Activated CD4-positive, alpha-beta T cell treated with anti-CD3 and anti-CD28 coated beads, Interleukin-10, Interleukin-2, amounts not matched to agents 100 ng/mL and 50 ng/mL, durations not matched to agents 16 hours and 8 hours (primary cell): ENCODE results near the gene SLIT1.
"Not testable (repeated sequence)": the region's sequence is repeated elsewhere in the genome, so short reads cannot be mapped to it uniquely, and the experiment has no call there.

ENCODE experiments used
- DNase-seq: peaks from one replicate; pipeline ENCODE4 v3.0.0-alpha.2; 2020

The SLIT1 gene

DNA sequence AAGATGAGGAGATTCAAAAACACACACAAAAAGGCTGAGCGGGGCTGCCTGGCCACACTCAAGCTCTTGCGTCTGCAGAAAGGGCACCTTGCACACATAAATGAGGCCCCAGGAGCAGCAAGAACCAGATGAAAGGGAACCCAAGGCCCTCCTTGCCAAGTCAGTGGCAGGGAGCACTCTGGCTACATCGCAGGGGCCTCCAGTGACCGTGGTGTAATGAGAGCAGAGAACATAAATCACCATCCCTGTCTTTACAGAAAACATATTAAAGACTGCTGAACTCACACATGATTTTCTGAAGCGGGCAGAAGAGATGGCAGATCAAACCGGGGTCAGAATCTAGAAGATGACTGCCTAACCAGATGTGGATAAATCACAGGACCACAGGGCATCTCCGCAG, 80.5 kb downstream of the SLIT1 start:
- no peak for DNase-seq

DNA sequence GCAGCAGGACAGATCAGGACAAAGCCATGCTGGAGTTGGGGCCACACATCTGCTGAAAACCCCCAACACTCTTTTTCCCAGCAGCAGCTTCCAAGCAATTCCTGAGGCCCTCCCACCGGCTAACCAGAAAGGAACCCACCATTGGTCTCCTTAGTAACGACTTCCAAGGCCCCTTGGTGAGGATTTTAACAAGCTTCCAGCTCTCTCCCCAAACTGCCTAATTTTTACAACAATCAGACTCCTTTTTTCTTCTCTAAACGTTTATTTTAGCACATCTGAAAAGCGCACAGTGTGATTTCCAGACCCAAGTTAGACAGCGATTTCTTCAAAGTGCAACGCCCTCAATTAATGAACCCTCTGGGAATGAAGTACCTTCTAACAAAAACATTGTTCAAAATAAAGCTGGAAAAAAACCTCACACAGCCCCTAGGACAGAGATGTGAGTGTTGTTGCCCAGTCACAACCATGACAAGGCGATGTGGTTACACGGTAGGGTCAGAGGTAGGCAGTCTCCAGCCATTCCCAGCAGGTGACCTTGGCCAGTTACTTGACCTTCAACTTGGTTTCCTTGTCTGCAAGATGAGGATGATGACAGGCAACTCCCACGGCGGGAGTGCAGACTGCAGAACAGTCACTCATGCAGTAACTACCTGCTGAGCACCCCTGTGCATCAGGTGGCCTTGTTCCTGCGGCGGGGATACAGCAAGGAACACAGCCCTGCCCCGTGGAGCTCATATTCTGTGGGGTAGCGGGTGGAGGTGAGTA, 82.3 kb downstream of the SLIT1 start:
- no peak for DNase-seq

DNA sequence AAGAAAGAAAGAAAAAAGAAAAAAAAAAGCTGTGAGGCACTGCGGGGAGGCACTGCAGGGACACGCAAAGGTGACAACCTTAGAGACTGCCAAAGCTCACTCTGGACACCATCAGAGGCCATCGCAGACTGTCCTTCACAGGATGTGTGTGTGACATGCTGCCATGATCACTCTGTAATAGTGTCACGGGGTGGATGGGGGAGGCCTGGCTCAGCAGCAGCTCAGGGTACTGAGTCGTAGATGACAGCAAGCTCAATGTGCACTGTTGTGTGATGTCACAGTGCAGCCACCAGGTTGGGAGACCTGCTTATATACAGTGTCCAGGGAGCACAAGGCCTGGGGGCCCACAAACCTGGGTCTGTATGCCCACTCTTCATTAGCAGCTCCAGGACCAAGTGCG, 83.3 kb downstream of the SLIT1 start:
- DNase-seq: no peak

DNA sequence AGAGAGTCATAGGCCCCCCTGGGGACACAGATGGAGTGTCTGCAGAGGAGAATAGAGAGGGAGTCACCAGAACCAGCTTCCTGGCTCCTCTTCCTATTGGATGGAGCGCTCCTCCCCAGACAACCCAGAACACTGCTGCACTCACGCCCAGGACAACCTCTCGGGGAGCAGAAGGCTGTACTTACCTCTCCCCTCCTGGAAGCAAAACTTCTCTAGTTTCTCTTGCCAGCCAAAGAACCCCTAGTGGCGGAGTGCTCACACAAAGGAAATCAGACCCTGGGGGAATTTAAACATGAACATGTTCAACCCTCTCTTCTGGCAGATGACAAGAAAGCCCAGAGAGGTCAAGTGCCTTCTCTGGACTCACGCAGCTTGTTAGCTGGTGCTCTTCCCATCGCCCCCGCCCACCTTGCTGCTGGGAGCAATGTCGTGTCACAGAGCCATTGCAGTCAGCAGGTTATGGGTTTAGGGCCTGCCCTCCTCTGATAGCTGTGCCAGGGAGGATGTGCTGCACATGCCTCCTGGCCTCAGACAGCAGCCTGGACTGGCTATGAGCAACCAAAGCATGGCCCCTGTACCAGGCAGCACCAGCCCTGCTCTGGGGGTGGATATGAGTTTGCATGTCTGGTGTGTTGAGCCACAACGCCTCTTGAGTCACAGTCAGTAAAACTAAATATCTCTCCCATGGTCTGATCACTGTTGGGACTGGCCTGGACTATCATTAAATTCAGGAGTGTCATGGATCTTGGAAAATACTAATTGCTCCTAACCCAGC, 84.4 kb downstream of the SLIT1 start:
- DNase-seq: no peak

DNA sequence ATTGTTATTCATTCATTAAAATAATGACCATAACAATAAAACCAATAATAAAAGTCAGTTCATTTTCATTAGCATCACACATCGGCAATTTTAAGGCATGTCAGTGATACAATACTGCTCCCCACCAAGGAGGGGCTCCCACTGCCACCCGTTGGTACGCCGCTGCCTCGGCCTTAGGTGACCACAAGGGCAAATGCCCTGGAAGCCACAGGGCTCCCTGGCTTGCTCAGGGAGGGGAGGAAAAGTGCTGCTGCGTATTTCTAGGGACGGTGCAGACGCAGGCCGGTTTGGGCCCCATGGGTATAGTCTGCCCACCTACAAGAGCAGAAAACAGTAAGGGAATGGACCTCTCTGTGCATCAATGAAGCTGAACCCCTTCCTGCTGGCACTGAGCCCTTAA, 85.1 kb downstream of the SLIT1 start:
- no peak for DNase-seq

DNA sequence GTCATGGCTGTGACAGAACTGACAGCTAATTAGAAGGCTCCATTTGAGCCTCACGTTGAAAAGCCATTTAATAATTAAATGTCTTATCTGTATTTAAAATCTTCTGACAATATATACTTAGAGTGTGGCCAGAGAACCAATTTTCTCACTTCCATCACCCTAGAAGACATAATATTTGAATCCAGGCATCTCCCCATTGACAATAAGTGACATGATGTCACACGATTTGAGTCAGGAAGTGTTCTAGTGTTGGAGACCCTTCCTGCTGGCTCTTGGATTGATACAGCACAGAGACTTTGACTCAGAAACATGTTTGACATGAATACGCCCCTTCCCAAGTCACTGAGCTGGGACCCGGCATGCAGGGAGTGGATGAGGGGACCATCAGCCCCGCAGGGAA, 85.9 kb downstream of the SLIT1 start:
- no peak for DNase-seq

DNA sequence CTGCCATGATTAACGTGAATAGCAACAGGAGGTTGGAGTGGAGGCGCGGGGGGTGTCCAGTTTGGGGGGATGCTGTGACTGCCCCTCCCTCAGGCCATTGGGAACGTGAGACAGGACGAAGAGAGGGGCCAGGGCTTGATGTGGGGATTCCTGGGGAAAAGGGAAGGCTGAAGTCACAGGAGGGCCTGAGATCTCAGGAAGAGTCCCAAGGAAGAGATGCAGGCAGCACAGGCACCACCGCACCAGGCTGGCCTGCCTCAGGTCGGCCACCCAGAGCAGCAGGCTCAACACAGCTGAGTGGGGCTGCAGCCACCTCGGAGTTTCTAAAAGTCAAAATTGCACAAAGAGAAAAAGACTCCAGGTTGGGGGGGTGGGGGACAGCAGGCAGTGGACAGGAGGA, 86.7 kb downstream of the SLIT1 start:
- no peak for DNase-seq

DNA sequence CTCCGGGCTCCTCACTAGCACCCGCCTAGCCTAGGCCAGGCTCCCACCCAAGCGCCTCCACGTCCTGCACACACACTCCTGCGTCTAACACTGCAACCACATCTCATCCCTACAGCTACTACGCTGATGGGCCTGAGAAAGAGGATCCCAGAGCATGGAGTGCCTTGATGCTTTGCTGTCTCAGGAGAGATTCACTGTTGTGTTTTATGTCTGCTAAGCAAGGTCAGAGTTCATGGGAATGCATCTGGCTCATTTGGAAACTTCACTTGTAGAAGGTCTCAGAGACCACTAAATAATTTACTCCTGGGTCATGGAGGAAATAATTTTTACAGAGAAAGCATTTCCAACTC, 88.7 kb downstream of the SLIT1 start:
- no peak for DNase-seq

DNA sequence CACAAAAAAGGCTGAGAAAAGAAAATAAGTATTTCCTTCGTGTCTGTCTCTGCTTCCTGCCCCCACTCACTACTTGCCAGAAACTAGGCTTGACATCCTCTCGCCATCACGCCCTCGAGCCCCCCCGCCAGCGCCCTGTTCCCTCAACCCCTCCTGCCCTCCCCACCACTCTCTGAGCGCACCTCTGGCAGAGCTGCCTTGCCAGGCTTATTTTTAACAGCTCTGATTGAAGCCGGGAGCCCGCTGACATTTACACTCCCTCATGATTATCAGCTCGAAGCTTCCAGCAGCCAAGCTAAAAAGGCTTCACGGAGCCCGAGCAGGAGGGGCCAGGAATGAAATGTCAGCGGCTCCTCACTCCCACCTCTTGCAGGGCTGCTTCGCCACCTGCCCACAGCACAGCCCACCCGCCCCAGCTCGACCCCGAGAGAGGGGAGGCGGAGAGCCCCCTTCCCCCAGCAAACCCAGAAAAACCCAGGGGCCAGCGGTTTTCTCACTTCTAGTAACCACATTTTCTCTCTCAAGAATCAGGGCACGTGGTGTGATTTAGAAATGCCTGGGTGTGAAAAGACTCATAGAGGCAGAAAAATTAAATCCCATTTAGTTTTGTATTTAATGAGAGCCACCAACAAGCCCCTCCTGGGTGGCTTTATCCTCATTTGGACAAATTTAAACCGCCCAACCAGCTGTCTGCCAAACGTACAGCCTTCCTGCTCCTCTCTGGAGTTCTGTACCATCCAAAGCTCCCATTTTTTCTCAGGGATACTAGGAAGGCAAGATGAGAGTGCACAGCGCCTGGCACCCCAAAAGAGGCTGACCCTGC, 89.3 kb downstream of the SLIT1 start:
- peak; percentile 25 for DNase-seq

DNA sequence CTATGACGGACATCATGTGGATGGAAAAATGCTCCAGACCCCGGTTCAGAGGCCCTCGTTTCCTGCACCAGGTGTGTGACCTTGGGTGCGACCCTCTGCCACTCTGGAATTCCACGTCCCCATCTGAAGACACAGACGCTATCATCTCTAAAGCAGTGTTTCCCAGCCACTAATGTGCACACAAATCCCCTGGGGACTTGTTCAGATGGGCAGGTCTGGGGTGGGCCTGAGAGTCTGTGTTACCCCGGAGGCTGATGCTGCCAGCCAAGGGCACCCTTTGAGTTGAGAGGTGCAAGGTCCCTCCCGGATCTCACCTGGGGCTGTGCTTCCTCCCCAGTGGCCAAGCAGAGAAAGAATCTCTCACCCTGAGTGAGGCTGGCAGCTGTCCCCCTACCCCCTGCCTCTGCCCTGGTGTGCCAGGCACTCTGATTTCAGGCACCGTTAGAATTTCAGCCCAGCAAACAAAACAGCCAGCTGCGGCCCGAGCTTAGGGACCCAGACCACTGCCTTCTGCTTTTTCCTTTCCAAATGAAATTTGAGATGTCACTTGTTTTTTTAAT, 90.0 kb downstream of the SLIT1 start:
- DNase-seq: no peak

DNA sequence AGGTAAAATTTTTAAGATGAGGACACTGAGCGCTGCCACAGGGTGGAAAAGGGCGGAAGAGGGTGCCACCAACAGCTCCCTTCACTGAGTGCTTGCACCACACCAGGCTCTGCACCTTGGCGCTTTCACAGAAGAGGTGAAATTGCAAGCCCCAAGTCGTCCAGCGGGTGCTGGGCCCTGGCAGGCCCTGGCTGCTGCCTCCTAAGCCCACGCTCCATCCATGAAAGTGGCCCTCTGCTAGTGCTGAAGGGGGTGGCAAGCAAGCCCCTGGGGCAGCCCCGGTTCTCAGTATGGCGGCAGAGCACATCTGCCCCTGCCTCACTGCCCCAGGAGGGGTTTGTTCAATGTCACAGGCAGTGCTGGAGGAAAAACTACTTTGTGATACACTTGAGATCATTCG, 95.1 kb downstream of the SLIT1 start:
- DNase-seq: no peak

DNA sequence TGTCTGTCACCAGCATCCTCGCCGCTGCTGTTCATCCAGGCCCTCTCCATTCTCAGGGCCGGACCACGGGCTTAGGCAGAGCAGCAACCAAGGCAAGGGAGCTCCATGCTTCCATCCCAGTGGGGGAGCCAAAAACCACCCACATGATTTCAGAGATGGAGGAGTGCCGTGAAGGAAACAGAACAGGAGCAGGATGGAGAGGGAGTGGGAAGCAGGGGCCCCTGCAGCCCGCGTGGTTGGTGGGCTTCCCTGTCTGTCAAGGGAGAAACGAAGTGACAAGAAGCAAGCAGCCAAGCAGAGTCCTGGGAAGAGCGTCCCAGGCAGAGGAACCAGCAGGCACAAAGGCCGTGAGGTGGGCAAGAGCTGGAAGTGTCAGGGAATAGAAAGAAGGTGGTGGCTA, 95.7 kb downstream of the SLIT1 start:
- DNase-seq: no peak

DNA sequence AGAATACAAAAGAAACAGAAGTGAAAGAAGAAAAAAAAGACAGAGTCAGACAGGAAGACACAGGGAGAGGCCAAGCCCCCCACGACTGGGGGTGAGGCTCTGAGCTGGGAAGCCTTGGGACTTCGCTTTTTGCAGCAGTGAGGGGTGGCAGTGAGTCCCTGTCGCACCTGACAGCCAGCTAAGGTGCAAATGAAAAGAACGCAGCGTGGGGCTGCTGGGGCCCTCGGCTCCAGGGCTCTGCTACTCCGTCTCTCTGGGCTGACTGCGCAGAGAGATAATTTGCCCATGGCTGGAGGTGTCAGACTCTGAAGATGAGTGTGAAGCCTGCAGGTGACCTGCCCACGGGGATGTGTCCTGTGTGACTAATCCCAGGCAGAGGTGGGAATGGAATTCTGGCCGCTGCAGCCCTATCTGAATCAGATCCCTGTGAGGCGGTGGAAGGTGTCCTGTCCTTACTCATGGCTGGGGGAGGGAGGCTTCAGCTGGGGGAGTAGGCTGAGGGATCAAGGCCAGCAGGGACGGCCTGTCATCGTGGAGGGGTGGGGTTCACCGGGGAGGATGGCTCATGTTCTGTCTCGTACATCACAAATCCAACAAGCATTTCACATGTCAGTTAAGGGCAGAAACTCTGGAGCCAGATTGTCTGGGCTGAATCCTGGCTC, 96.4 kb downstream of the SLIT1 start:
- DNase-seq: no peak

DNA sequence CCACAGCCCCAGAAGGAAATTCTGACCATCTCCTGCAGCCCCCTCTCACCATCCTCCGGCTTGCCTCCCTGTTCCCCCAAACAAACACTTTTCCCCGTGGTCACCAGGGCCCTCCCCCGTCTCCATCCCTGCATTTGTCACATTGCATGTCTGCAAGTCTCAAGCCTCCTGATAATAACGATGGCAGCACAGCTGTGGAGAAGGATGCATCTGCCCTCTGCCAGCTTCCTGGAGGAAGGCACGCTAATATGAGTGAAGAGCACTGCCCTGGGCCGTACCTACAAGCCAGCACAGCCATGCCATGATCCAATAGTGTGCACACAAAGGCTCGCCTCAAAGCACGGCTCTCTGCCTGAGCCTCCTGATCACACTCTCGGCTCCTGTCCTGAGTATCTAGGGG, 98.5 kb downstream of the SLIT1 start:
- no peak for DNase-seq

DNA sequence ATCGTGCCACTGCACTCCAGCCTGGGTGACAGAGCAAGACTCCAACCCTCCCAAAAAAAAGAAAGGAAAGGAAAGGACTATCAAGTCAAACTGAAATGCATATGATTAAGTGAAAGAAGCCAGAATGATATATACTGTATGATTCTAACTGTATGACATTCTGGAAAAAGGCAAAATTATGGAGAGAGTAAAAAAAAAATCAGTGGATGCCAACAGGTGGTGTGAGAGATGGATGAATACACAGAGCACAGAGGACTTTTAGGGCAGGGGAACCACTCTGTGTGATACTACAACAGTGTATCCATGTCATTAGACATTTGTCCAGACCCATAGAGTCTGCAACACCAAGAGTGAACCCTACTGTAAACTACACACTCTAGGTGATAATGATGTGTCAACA, 99.2 kb downstream of the SLIT1 start:
- DNase-seq: no peak

DNA sequence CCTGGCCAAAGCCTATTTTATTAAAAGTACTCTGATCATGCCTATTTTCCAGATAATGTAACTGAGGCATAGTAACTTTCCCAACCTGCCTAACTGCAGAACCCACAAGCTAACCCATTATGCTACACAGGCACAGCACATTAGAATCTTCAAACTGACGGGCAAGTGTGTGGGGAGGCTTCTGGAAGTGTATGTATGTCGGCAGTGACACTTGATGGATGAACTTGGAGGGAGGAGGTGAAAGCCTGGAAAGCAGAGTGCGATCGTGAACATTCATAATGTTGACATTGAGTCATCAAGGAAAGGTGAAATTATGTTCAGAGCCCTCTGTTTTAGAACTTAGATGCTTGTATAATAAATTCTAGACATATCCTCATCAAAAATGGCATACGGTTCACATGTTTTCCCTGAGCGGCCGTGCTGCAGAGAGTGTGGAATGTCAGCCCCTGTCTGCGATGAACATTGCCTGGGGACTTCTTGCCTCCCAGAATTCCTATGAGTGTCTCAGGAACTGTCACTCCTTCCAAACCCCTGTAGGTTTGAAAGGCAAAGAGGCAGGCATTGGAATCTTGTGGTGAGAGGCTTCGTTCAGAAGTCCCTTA, 102.4 kb downstream of the SLIT1 start:
- no peak for DNase-seq

DNA sequence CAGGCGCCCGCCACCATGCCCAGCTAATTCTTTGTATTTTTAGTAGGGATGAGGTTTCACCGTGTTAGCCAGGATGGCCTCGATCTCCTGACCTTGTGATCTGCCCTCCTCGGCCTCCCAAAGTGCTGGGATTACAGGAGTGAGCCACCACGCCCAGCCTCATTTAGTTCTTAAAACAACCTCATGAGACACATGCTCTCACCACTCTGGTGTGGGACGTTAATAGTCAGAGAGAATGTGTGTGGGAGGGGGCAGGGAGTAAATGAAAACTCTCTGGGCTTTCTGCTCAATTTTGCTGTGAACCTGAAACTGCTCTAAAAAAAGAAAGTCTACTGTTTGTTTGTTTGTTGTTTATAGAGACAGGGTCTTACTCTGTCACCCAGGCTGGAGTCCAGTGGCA, 103.2 kb downstream of the SLIT1 start:
- not testable (repeated sequence) for DNase-seq

DNA sequence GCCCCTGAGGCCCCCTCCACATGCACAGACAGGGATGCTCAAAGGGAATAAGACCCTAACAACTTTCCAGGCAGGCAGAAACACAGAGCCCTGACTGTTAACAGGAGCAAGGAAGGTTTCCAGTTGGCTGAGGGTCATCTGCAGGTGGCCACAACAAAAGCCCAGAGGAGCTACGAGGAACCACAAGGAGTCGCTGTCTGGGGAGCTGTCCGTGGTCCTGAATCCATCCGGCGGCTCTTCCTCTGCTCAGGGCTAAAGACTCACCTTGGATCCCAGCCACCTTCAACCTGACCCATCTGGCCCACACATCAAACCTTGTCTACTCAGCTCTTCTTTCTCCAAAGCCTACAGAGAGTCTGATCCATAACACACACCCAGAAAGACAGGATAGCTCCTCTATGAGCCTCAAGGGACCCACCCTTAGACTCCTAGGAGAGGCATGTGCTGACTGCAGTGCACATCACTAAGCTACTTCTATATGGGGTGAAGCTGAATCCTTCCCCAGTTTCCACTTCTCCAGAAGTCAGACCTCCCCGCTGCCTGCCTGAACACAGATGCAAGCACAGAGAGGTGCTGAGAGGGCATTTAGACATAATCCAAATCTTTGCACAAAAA, 104.0 kb downstream of the SLIT1 start:
- peak; percentile 60 for DNase-seq

DNA sequence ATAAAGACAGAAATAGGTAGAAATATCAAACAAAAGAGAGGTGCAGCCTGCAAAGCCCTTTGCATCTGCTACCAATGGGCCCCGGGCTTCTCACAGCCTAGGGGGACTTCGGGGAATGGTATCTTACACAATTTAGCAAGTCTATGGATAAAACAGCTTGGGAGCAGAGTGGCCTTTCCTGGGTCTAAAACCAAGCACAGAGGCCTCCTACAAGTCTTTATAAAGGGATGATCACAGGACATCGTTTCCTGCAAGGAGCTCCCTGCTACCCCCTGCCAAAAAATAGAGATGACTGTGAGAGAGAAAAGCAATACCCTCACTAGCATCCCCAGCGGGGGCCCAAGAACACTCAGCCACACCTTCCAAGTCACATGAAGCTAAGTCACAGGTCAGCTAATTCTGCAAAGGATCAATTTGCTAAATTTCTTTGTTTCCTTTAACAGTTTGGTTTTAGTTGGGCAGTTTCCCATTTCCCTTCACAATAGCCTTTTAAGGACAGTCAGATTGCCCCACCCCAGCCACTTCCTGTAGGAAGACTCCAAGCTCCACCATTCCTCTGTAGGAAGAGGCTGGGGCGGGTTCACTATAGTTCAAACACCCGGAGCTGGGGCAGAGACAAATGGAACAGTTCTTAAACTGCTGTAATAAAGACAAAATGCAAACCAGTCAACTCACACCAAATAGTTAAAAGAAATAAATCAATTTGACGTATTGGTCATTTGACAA, 105.5 kb downstream of the SLIT1 start:
- no peak for DNase-seq

DNA sequence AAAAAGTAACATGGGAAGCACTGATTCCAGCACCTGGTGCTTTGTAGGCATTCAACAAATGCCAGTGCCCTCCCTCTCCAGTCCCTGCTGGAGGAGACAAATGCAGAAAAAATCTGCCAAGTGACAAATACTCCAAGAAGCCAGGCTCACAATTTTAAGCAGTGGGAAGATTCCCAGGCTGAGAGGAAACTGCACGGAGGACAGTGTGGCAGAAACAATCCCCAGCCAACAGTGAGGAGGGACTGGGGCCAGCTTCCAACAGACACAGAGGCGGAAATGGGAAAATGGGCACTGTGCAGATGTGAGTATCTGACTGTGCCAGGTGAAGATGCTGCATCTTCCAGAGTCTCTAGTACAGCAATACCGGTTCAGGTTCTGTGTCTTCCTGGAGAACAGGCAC, 106.3 kb downstream of the SLIT1 start:
- DNase-seq: no peak

DNA sequence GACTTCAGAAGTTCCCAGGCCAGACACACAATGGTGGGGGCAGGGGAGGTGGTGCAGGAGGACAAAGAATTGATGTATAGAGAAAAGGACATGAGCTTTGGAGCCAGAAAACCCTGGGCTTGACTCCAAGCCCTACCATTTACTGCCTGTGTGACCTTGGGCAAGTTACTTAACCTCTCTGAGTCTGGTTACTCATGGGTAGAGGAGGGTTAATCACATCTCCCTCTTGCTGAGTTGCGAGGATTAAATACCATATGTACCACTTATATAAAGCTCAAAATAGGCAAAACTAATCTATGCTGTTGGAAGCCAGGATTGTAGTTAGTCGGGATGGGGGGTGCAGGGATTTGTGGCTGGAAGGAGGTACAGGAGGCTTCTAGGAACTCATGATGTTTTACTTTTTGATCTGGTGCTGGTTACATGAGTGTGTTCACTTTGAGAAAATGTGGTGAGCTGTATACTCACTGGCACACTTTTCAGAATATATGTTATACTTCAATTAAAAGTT, 106.8 kb downstream of the SLIT1 start:
- no peak for DNase-seq
